GM21390 (cell line): ENCODE data around the gene SHISAL2B.
"Not testable (repeated sequence)": the region's sequence is repeated elsewhere in the genome, so short reads cannot be mapped to it uniquely, and the experiment has no call there.

ENCODE experiments used
- ATAC-seq: cut with Tn5 transposase; IDR thresholded peaks from one replicate; pipeline ENCODE4 v1.9.1; 2021; ENCODE audit not compliant: unreplicated experiment

The SHISAL2B gene

DNA sequence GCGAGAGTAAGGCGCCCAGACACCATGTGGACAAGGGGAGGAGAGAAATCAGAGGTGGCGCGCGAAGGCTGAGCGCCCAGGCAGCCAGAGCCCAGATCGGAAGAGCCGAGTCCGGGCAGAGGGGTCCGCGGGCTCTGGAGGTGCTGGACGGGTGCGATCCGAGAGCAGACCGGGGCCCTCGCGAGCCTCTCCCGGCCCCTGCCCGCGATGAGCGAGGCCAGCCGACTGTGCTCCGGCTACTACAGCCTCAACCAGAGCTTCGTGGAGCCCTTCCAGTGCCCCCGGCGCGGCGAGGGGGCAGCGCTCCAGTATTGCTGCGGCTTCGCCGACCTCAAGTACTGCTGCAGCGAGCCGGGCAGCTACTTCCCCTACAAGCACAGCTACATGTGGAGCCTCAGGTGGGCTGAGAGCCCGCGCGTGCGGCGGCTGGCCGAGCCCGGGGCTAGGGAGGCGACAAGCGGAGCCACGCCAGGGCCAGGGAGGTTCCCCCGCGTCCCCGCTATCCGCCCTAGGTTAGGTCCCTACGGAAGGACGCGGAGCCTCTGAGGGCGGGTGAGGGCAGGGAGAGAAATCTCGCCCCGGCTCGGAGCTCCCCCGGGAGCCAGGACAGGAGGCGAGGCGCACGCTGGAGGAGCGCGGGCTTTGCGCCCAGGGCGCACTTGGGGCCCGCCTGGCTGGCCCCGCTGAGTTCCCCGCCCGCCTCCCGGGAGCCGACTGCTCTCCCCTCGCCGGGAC is at the start of gene SHISAL2B:
SHISAL2B (plus strand) TSS at position 87 of the 735 bp plus-strand sequence; CDS start at position 208, 121 bp downstream.
- no peak for ATAC-seq

- ATAC-seq, result no peak
Observed at GRCh38 chr5:64644831-64645230, 45.5 kb upstream of the SHISAL2B start.

DNA sequence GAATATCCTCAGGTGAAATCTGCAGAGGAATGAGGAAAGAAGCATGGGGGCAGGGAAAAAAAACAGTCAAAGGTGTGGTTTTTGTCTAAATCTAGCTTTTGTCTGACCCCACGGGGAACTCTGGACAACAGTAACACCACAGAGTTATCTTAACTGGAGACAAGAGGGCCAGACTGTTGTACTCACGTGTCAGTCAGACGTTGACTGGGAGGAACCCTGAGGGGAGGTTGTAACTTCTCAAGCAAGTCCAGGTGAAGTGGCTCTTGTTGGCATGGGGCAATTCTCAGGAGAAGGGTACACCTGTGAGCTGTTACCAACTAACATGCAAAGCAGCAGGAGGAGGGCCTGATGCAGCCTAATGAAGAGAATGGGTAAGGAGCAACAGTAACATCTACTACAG is 44.1 kb upstream of the SHISAL2B start:
- no peak for ATAC-seq

GRCh38 chr5:64649512-64649911 is 40.8 kb upstream of the SHISAL2B start:
- no peak for ATAC-seq

- ATAC-seq, result no peak
Observed at GRCh38 chr5:64653766-64654560, 36.3 kb upstream of the SHISAL2B start.

- ATAC-seq, result no peak
Observed at GRCh38 chr5:64654561-64654938, 35.8 kb upstream of the SHISAL2B start.

DNA sequence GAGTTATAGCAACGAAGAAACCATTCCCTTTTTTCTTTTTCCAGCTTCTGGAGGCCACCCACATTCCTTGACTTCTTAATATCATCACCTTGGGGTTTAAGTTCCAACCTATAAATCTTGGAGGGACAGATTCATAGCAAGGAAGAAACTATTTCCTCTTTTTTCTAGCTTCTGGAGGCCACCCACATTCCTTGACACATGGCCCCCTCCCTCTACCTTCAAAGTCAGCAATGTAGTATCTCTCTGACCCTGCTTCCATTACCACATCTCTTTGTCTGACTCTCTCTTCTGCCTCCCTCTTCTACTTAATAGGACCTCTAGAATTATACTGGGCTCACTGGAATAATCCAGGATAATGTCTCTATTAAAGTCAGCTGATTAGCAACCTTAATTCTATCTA is 34.7 kb upstream of the SHISAL2B start:
- ATAC-seq, result no peak

DNA sequence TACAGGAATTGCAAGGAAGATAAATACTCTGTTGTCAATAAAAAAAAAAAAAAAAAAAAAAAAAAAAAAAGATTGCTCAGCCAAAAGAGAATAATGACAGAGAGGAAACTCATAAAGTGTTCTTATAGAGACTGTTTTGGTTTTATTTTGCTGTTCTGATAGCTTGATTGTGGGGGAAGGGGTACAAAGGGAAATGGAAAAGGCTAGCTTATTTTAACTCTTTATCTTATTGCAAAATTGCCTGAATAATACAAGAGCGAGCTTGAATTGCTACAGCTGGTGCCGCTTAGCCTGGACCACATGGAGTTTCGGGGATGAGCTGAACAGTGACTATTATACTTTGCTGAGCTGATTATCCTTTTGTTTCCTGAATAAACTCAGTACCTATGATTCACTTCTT is 31.0 kb upstream of the SHISAL2B start:
- ATAC-seq, result no peak

GRCh38 chr5:64663181-64663580 is 27.1 kb upstream of the SHISAL2B start:
- ATAC-seq, result not testable (repeated sequence)

DNA sequence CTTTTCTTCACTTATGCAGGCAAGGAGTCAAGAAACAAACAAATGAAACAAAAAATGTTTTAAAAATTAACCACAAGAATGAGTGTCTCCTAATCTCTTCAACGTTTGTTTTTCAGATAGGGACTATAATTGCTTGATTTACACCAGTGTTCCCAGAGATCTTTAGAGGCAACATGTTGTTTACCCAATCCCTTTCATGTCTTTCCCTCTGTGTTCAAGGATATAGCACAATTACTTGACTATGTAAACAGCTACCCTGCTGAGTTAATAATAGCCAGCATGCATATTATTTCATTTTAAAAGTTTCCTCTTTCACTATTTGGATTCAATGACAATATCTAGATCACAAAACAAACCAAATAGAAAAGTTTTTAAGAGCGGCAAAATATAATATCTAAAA is 25.1 kb upstream of the SHISAL2B start:
- ATAC-seq, result no peak

GRCh38 chr5:64666078-64666477 is 24.2 kb upstream of the SHISAL2B start:
- ATAC-seq, result no peak

DNA sequence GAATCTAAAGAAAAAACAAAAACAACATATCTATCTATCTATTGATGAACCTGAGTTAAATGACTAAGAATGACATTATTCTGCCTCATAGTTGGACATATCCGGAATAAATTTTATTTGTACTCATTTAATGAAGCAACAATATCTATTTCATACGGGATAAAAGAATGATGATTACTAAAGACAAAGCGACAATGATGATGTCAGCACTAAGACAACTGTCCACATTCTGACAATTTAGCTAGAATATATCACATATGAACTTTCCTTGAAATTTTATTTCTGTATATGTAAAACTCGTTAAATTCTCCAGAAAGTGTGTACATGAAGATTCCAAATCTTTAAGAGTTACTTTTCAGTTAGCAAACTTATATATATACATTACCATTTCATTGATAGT is 23.2 kb upstream of the SHISAL2B start:
- no peak for ATAC-seq

DNA sequence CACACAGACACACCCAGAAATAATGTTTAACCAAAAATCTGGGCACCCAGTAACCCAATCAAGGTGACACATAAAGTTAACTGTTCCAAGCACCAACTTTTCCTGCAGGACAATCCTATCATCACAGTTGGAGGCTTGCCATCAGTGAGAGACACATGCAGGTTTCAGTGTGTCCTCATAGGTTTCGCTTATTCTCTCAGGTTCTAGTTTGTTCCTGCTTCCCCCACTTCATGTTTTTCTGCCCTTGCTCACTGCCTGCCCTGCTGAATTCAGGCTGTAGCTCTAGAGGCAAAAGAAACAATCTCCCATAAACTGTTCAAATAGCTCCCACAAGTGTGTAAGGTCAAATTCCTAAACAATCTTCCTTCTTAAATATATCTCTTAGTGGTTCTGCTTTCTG is 20.0 kb upstream of the SHISAL2B start:
- no peak for ATAC-seq

- no peak for ATAC-seq
Observed at GRCh38 chr5:64671678-64672077, 18.6 kb upstream of the SHISAL2B start.

- no peak for ATAC-seq
Observed at GRCh38 chr5:64678374-64678773, 11.9 kb upstream of the SHISAL2B start.

GRCh38 chr5:64680289-64680688 is 10.0 kb upstream of the SHISAL2B start:
- ATAC-seq, result no peak

DNA sequence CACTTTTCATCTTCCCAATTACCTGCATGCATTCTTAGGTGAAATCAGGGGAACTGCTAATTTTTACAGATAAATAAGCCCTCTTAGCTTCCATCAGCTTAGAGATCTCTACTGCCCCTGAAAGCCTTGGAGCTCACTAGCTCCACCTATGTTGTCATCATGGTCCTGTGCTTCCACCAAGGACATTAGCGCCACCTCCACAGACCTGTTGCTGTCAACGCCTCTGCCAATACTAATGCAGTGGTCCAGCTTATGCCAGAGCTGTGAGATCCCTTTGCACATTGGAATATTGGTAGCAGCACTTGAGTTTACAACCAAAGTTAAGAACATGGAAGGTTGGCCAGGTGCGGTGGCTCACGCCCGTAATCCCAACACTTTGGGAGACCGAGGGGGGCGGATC is 7.7 kb upstream of the SHISAL2B start:
- no peak for ATAC-seq

- ATAC-seq, result no peak
Observed at GRCh38 chr5:64685866-64686265, 4.4 kb upstream of the SHISAL2B start.

DNA sequence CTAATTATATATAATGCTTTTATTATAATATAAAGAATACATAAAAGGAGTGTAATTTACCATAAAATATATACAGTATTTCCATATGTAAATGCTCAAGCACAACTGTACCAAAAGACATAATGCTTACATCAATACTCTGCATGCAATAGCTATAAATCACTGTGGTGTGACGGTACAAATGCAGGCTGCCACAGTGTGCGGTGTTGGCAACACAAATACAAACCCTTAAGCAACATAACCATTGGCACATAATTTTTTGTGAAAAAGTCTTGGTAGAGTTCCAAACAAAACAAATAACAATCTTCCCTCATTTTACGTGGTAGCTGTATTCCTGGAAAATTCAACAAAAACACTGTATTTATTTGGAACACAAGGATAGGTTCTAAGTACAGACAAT is 1.9 kb upstream of the SHISAL2B start:
- ATAC-seq, result no peak

DNA sequence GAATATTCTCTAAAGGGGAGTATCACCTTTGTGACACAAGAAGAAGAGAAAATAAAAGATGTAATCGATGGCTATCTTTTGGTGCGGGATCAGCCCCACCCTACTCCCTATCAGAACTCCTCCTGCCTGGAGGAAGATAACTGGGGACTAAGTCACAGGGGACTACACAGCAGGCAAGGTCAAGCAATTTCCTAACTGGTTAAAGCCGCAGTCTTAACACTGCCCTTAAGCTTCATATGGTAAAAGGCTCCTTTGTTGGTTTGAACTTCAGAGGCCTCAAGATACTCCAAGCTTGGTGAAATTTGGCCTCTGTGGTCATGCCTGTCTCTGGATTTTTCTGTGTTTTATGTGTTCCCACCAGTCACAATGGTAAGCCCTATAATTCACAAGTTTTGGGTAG is 1.3 kb upstream of the SHISAL2B start:
- ATAC-seq, result no peak

GRCh38 chr5:64690104-64690416 is 243 bp upstream of the SHISAL2B start:
- ATAC-seq, result no peak

DNA sequence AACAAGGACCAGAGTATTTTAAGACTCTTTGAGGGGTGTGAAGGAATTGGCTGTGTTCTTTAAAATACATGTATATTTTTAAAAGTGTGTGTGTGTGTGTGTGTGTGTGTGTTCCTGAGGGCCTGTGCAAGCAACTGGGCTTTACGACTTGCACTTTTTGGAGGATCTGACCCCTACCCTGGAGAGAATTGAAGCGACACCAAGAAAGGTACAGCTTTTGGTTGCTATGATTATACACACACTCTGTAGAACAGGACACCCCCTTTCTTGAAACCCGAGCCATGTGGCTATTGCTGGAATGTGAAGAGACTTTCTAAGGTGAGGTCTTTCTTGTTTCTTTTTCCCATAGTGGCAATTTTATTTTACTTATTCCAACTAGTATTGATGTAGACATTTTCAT is 988 bp downstream of the SHISAL2B start:
- ATAC-seq, result no peak

- no peak for ATAC-seq
Observed at GRCh38 chr5:64693636-64694035, 3.3 kb downstream of the SHISAL2B start.
